ENCODE data around the gene FBN1.
A peak's percentile ranks its signal among the peaks of the same experiment; 100 is the strongest.

FBN1 gene

DNA sequence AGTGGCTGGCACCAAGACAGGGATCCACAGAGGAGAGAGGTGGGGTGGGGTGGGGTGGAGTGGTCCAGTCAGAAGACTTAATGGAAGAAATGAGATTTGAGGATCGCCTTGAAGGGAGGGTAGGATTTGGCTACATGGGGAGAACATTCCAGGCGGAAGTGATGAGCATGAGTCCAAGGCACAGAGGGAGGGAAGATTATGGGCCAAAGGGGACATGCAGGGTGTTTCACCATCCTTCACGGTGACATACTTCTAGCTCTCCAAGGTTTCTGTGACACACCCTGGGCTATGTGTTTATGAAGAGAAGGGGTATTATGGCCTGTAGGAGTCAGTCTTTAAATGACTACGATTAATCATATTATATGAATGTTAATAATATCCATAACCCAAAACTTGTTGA, 7.7 kb upstream of the FBN1 start:
- no peak for DNase-seq (ENCODE audit: low spot score)
- Histone ChIP-seq H3K27ac (peak overlapping the region in 1 of 2 donors; percentile 3), H3K4me3 (no peak overlapping the region)
- no peak for TF ChIP-seq CTCF (IDR thresholded peaks at IDR 0.05)

DNA sequence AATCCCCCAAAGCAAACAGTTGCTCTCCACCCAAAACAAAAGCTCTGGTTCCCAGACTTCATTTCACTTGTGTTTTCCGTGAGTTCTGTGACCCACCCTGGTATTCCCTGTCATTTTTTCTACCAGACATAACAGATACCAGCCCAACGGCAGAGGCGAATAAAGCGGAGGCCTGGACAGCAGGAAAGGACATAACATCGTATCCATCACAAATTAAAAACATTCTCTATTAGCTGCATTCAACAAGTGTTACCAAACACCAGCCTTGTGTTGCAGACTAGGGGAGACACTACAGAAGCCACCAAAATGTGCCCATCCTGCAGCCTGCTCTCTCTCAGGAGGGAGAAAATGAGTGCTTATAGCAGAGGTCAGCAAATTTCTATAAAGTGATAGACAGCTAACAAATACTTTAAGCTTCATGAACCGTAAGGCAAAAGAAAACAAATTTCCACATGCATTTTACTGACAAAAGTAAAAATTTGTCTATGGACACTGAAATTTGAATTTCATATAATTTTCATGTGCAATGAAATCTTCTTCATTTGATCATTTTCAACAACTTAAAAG, 7.1 kb upstream of the FBN1 start:
- Histone ChIP-seq H3K27ac (peak overlapping the region in 1 of 2 donors; percentile 23), H3K4me3 (no peak overlapping the region)
- no peak for TF ChIP-seq CTCF (IDR thresholded peaks at IDR 0.05)
- no peak for DNase-seq (ENCODE audit: low spot score)

DNA sequence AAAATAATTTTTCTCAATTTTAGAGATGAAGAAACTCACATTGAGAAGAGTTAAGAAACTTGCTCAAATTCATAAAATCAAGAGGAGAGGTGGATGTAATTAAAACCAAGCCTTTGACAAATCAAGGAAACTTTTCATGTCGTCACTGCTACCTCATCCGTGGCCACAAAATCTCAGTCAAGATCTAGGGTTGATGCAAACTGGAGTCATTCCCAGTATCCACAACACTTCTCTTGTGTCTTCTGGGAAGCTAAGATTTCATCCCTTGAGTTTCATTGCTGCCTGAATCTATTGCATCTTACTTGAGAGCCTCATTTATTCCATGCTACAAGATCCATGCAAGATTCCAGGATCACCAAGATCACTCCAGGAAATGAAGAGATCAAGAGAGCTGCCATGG, 5.4 kb upstream of the FBN1 start:
- TF ChIP-seq CTCF (IDR thresholded peaks at IDR 0.05): no peak
- Histone ChIP-seq H3K27ac (no peak overlapping the region), H3K4me3 (no peak overlapping the region)
- no peak for DNase-seq (ENCODE audit: low spot score)

- DNase-seq (ENCODE audit: low spot score): no peak
- H3K4me3 ChIP-seq: no peak overlapping the region
- peak overlapping the region in 1 of 2 donors; percentile 35 for H3K27ac ChIP-seq
- peak; percentile 37 for TF ChIP-seq CTCF (IDR thresholded peaks at IDR 0.05)
These were observed 2.5 kb upstream of the FBN1 start for GRCh38 chr15:48647962-48648361.

- Histone ChIP-seq H3K4me3 (peak overlapping the region; percentile 94), H3K27ac (peak overlapping the region; percentile 87 to 98)
- no peak for DNase-seq (ENCODE audit: low spot score)
- no peak for TF ChIP-seq CTCF (IDR thresholded peaks at IDR 0.05)
These were observed 822 bp upstream of the FBN1 start for GRCh38 chr15:48646331-48646730.

GRCh38 chr15:48644827-48645557, 517 bp downstream of the FBN1 start:
- H3K4me3 ChIP-seq: peak overlapping the region; percentile 94
- TF ChIP-seq CTCF (IDR thresholded peaks at IDR 0.05): no peak
- DNase-seq (ENCODE audit: low spot score): peak; percentile 80
- peak overlapping the region; percentile 87 to 98 for H3K27ac ChIP-seq

- DNase-seq (ENCODE audit: low spot score): peak; percentile 80
- TF ChIP-seq CTCF (IDR thresholded peaks at IDR 0.05): no peak
- Histone ChIP-seq H3K4me3 (peak overlapping the region; percentile 94), H3K27ac (peak overlapping the region; percentile 87 to 98)
These were observed 1.1 kb downstream of the FBN1 start for GRCh38 chr15:48644467-48644826.
